HepG2 (cell line): ENCODE data around the gene MYADML2. TPM values are rescaled to one million over a fixed set of nuclear protein-coding genes. Genes with fewer than 3 reads are reported as not detected.
A peak's percentile ranks its signal among the peaks of the same experiment; 100 is the strongest.

ENCODE experiments used
- ARHGAP35 ChIP-seq: sonication (generic); formaldehyde crosslinking; IDR thresholded peaks from 2 replicates; pipeline ENCODE4 v1.9.0; 2022; ENCODE audit warnings: mild to moderate bottlenecking, inconsistent platforms, moderate library complexity, missing genetic modification reagents, borderline replicate concordance
- ATF1 ChIP-seq: IDR thresholded peaks from 2 replicates; pipeline ENCODE4 v1.6.1; 2016; ENCODE audit warnings: mild to moderate bottlenecking, control low read depth
- CBX2 ChIP-seq, 2 experiments: fragments of 200-600 bp in 1 of 2; sonication (generic); formaldehyde crosslinking in 1 of 2; IDR thresholded peaks; 2 replicates each; pipeline versions ENCODE4 v1.7.0 to v1.8.1; 2018 to 2022; ENCODE audit warnings: low read depth in 2 of 2, low read length in 1 of 2, mild to moderate bottlenecking in 1 of 2, missing genetic modification reagents in 1 of 2
- JUNB ChIP-seq: sonication (generic); formaldehyde crosslinking; IDR thresholded peaks from 2 replicates; pipeline ENCODE4 v1.8.0; 2022; ENCODE audit warnings: missing genetic modification reagents, mild to moderate bottlenecking, borderline replicate concordance
- KLF15 ChIP-seq: sonication (generic); formaldehyde crosslinking; IDR thresholded peaks from 2 replicates; pipeline ENCODE4 v1.8.1; 2023; ENCODE audit warnings: borderline replicate concordance, mild to moderate bottlenecking, inconsistent platforms, missing genetic modification reagents, mixed read lengths
- NFIC ChIP-seq: IDR thresholded peaks from 2 replicates; pipeline ENCODE4 v1.6.1; 2012; ENCODE audit warnings: mild to moderate bottlenecking, low read length, inconsistent platforms
- PAX8 ChIP-seq: sonication (generic); formaldehyde crosslinking; IDR thresholded peaks from 2 replicates; pipeline ENCODE4 v1.8.0; 2022; ENCODE audit warnings: mild to moderate bottlenecking, missing genetic modification reagents, borderline replicate concordance
- PHF20 ChIP-seq: sonication (generic); formaldehyde crosslinking; IDR thresholded peaks from 2 replicates; pipeline ENCODE4 v1.5.0; 2020; ENCODE audit warnings: mild to moderate bottlenecking, missing genetic modification reagents
- RAD21 ChIP-seq: fragments of 450-650 bp; formaldehyde crosslinking; IDR thresholded peaks from 2 replicates; pipeline ENCODE4 v1.5.0; 2020; ENCODE audit warnings: mild to moderate bottlenecking
- SNAPC2 ChIP-seq: sonication (generic); formaldehyde crosslinking; IDR thresholded peaks from 2 replicates; pipeline ENCODE4 v1.8.1; 2022; ENCODE audit warnings: mild to moderate bottlenecking, missing genetic modification reagents
- SRY ChIP-seq: sonication (generic); formaldehyde crosslinking; IDR thresholded peaks from 2 replicates; pipeline ENCODE4 v1.8.0; 2022; ENCODE audit warnings: mild to moderate bottlenecking, missing genetic modification reagents
- XBP1 ChIP-seq: sonication (generic); formaldehyde crosslinking; IDR thresholded peaks from 2 replicates; pipeline ENCODE4 v1.5.0; 2020; ENCODE audit warnings: missing genetic modification reagents
- ZFP41 ChIP-seq: sonication (generic); formaldehyde crosslinking; IDR thresholded peaks from 2 replicates; pipeline ENCODE4 v1.4.0; 2020; ENCODE audit warnings: mild to moderate bottlenecking, missing genetic modification reagents, borderline replicate concordance
- ZHX2 ChIP-seq, 2 experiments: sonication (generic) in 1 of 2; formaldehyde crosslinking in 1 of 2; IDR thresholded peaks; 2 replicates each; pipeline versions ENCODE4 v1.6.1 to v1.9.0; 2014 to 2022; ENCODE audit warnings: antibody characterized with exemption in 1 of 2, borderline replicate concordance in 1 of 2, inconsistent platforms in 1 of 2, low read depth in 1 of 2, missing genetic modification reagents in 1 of 2
- ZNF234 ChIP-seq: sonication (generic); formaldehyde crosslinking; conservative IDR thresholded peaks from 2 replicates; pipeline ENCODE4 v1.5.1; 2020; ENCODE audit warnings: mild to moderate bottlenecking, missing genetic modification reagents
- ZNF296 ChIP-seq: sonication (generic); formaldehyde crosslinking; conservative IDR thresholded peaks from 2 replicates; pipeline ENCODE4 v1.5.0; 2020; ENCODE audit warnings: mild to moderate bottlenecking, missing genetic modification reagents
- ZNF331 ChIP-seq: sonication (generic); formaldehyde crosslinking; IDR thresholded peaks from 2 replicates; pipeline ENCODE4 v1.4.0; 2020; ENCODE audit warnings: missing genetic modification reagents
- ZNF619 ChIP-seq: sonication (generic); formaldehyde crosslinking; IDR thresholded peaks from 2 replicates; pipeline ENCODE4 v1.4.0; 2020; ENCODE audit warnings: mild to moderate bottlenecking, missing genetic modification reagents
- ZNF768 ChIP-seq: sonication (generic); formaldehyde crosslinking; IDR thresholded peaks from 2 replicates; pipeline ENCODE4 v1.4.0; 2020; ENCODE audit warnings: missing genetic modification reagents
- ZNF83 ChIP-seq: sonication (generic); formaldehyde crosslinking; IDR thresholded peaks from 2 replicates; pipeline ENCODE4 v1.4.0; 2020; ENCODE audit warnings: missing genetic modification reagents, mild to moderate bottlenecking, borderline replicate concordance
- polyA plus RNA-seq, 8 experiments: library from polyadenylated mRNA; depleted of rRNA in 3 of 8; stranded (reverse) in 7 of 8; unstranded in 1 of 8; fragments of >200 nt; fragmentation: Illumina TruSeq in 4 of 8; extraction: Trizol in 4 of 8; gene quantifications; 2 replicates each; pipeline versions ENCODE4 v1.2.1 to v1.2.3, GENCODE V29; 2011 to 2016; ENCODE audit warnings: low read depth in 4 of 8, missing spikeins in 1 of 8, mixed read lengths in 1 of 8; ENCODE audit not compliant: insufficient read depth in 1 of 8
- total RNA-seq, 5 experiments: library from RNA; depleted of rRNA; stranded (reverse); fragments of >200 nt; fragmentation: Illumina TruSeq; extraction: Trizol; gene quantifications; 2 replicates each; pipeline ENCODE4 v1.2.3, GENCODE V29; 2016; ENCODE audit warnings: low read depth in 1 of 5
- TF ChIP-seq, protein P1 (sequence below): IDR thresholded peaks from 2 replicates; pipeline ENCODE4 v1.6.1; 2016; ENCODE audit warnings: mild to moderate bottlenecking

MYADML2 gene
- total and polyA plus RNA-seq, 2 of the 13 experiments (the other 11 are each of a cell fraction or from before 2014, with no cell fraction given): not detected

GRCh38 chr17:81993729-81994592 is 46.9 kb upstream of the MYADML2 start (continued):
- TF ChIP-seq NFIC (no peak), ZNF331 (CRISPR knock-in tag) (0 out of 2 replicates have a peak, but pooled peaks have one; percentile 44), ZNF234 (CRISPR knock-in tag) (no peak), SNAPC2 (peak; percentile 93), ATF1 (CRISPR knock-in tag) (no peak), KLF15 (no peak), SRY (CRISPR knock-in tag) (no peak; the same call in 1 of the 2 replicates), PHF20 (CRISPR knock-in tag) (peak; percentile 52; the same call in 1 of the 2 replicates), ZNF83 (CRISPR knock-in tag) (no peak; the same call in 1 of the 2 replicates), CBX2 (IDR thresholded peaks at IDR 0.05; ENCODE audit: low read depth, low read length) (no peak), CBX2 (CRISPR knock-in tag; IDR thresholded peaks at IDR 0.05; ENCODE audit: low read depth) (0 out of 2 replicates have a peak, but pooled peaks have one; percentile 62), XBP1 (CRISPR knock-in tag) (no peak), JUNB (CRISPR knock-in tag) (no peak), ZFP41 (CRISPR knock-in tag) (no peak; the same call in 1 of the 2 replicates), ZNF619 (CRISPR knock-in tag) (no peak; the same call in 1 of the 2 replicates), RAD21 (no peak; the same call in 1 of the 2 replicates), ZHX2 (IDR thresholded peaks at IDR 0.05; ENCODE audit: low read depth) (no peak), ZHX2 (CRISPR knock-in tag; IDR thresholded peaks at IDR 0.05; ENCODE audit: borderline replicate concordance) (no peak), ZNF296 (0 out of 2 replicates have a peak, but pooled peaks have one; percentile 22), ARHGAP35 (CRISPR knock-in tag) (peak; percentile 61), PAX8 (no peak), ZNF768 (CRISPR knock-in tag) (no peak; the same call in 1 of the 2 replicates)
- TF ChIP-seq, protein P1, sequence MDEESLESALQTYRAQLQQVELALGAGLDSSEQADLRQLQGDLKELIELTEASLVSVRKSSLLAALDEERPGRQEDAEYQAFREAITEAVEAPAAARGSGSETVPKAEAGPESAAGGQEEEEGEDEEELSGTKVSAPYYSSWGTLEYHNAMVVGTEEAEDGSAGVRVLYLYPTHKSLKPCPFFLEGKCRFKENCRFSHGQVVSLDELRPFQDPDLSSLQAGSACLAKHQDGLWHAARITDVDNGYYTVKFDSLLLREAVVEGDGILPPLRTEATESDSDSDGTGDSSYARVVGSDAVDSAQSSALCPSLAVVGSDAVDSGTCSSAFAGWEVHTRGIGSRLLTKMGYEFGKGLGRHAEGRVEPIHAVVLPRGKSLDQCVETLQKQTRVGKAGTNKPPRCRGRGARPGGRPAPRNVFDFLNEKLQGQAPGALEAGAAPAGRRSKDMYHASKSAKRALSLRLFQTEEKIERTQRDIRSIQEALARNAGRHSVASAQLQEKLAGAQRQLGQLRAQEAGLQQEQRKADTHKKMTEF (CRISPR knock-in tag): no peak
